ENCODE measurements around the gene MPEG1.

The MPEG1 gene

DNA sequence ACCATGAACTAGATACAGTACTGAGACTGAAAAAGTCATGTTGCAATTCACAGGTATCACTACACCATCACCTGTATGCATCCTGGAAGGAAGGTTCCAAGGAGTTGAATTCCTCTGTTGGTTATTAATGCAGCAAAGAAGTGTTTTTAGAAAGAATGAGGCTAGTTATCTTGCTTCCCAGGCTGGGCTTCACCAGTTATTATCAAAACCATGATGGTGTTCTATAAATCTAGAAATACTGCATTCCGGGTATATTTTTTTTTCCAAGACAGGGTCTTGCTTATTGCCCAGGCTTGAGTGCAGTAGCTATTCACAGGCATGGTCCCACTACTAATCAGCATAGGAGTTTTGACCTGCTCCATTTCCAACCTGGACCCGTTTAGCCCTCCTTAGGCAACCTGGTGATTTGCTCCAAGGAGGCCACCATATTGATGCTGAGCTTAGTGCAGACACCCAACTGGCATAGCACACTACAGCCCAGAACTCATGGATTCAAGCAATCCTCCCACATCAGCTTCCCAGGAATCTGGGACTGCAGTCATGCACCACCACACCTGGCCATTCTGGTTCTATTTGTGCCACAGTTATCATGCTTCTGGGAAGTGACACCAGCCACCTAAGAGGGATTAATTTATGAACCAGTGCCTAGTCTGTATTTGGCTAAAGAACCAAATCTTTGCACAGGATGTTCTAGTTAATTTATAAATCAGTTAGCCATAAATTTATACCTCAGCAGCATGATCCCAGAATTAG lies 1.6 kb upstream of the MPEG1 start:
- TF ChIP-seq, protein P1, sequence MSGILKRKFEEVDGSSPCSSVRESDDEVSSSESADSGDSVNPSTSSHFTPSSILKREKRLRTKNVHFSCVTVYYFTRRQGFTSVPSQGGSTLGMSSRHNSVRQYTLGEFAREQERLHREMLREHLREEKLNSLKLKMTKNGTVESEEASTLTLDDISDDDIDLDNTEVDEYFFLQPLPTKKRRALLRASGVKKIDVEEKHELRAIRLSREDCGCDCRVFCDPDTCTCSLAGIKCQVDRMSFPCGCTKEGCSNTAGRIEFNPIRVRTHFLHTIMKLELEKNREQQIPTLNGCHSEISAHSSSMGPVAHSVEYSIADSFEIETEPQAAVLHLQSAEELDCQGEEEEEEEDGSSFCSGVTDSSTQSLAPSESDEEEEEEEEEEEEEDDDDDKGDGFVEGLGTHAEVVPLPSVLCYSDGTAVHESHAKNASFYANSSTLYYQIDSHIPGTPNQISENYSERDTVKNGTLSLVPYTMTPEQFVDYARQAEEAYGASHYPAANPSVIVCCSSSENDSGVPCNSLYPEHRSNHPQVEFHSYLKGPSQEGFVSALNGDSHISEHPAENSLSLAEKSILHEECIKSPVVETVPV (CRISPR knock-in tag; IDR thresholded peaks at IDR 0.05), result no peak
- TF ChIP-seq CSDC2 (CRISPR knock-in tag; IDR thresholded peaks at IDR 0.05), result no peak
- no peak for TF ChIP-seq ZNF565 (CRISPR knock-in tag; conservative IDR thresholded peaks at IDR 0.05; ENCODE audit: low read depth)
- no peak for TF ChIP-seq PPARA (CRISPR knock-in tag; IDR thresholded peaks at IDR 0.05; ENCODE audit: borderline replicate concordance)
- no peak for TF ChIP-seq ZC3H10 (CRISPR knock-in tag; IDR thresholded peaks at IDR 0.05)
- no peak for TF ChIP-seq ZFP3 (CRISPR knock-in tag; IDR thresholded peaks at IDR 0.05)
- TF ChIP-seq TOX (CRISPR knock-in tag; IDR thresholded peaks at IDR 0.05; ENCODE audit: borderline replicate concordance), result no peak
- TF ChIP-seq, protein P2, sequence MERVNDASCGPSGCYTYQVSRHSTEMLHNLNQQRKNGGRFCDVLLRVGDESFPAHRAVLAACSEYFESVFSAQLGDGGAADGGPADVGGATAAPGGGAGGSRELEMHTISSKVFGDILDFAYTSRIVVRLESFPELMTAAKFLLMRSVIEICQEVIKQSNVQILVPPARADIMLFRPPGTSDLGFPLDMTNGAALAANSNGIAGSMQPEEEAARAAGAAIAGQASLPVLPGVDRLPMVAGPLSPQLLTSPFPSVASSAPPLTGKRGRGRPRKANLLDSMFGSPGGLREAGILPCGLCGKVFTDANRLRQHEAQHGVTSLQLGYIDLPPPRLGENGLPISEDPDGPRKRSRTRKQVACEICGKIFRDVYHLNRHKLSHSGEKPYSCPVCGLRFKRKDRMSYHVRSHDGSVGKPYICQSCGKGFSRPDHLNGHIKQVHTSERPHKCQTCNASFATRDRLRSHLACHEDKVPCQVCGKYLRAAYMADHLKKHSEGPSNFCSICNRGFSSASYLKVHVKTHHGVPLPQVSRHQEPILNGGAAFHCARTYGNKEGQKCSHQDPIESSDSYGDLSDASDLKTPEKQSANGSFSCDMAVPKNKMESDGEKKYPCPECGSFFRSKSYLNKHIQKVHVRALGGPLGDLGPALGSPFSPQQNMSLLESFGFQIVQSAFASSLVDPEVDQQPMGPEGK (CRISPR knock-in tag; IDR thresholded peaks at IDR 0.05; ENCODE audit: borderline replicate concordance), result no peak
- TF ChIP-seq, protein P3, sequence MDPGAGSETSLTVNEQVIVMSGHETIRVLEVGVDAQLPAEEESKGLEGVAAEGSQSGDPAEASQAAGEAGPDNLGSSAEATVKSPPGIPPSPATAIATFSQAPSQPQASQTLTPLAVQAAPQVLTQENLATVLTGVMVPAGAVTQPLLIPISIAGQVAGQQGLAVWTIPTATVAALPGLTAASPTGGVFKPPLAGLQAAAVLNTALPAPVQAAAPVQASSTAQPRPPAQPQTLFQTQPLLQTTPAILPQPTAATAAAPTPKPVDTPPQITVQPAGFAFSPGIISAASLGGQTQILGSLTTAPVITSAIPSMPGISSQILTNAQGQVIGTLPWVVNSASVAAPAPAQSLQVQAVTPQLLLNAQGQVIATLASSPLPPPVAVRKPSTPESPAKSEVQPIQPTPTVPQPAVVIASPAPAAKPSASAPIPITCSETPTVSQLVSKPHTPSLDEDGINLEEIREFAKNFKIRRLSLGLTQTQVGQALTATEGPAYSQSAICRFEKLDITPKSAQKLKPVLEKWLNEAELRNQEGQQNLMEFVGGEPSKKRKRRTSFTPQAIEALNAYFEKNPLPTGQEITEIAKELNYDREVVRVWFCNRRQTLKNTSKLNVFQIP (CRISPR knock-in tag; IDR thresholded peaks at IDR 0.05; ENCODE audit: borderline replicate concordance, low read depth), result no peak
- no peak for TF ChIP-seq ZNF70 (CRISPR knock-in tag; IDR thresholded peaks at IDR 0.05)
- no peak for TF ChIP-seq ZFP30 (CRISPR knock-in tag; IDR thresholded peaks at IDR 0.05)
- no peak for TF ChIP-seq TCF4 (CRISPR knock-in tag; IDR thresholded peaks at IDR 0.05; ENCODE audit: borderline replicate concordance)
- TF ChIP-seq SNAI2 (CRISPR knock-in tag; IDR thresholded peaks at IDR 0.05), result no peak
- TF ChIP-seq RARB (CRISPR knock-in tag; IDR thresholded peaks at IDR 0.05), result no peak
- TF ChIP-seq GLIS3 (CRISPR knock-in tag; IDR thresholded peaks at IDR 0.05), result no peak
- TF ChIP-seq ZNF8 (CRISPR knock-in tag; IDR thresholded peaks at IDR 0.05), result no peak
- TF ChIP-seq ESRRG (CRISPR knock-in tag; IDR thresholded peaks at IDR 0.05), result no peak
- TF ChIP-seq, protein P4, sequence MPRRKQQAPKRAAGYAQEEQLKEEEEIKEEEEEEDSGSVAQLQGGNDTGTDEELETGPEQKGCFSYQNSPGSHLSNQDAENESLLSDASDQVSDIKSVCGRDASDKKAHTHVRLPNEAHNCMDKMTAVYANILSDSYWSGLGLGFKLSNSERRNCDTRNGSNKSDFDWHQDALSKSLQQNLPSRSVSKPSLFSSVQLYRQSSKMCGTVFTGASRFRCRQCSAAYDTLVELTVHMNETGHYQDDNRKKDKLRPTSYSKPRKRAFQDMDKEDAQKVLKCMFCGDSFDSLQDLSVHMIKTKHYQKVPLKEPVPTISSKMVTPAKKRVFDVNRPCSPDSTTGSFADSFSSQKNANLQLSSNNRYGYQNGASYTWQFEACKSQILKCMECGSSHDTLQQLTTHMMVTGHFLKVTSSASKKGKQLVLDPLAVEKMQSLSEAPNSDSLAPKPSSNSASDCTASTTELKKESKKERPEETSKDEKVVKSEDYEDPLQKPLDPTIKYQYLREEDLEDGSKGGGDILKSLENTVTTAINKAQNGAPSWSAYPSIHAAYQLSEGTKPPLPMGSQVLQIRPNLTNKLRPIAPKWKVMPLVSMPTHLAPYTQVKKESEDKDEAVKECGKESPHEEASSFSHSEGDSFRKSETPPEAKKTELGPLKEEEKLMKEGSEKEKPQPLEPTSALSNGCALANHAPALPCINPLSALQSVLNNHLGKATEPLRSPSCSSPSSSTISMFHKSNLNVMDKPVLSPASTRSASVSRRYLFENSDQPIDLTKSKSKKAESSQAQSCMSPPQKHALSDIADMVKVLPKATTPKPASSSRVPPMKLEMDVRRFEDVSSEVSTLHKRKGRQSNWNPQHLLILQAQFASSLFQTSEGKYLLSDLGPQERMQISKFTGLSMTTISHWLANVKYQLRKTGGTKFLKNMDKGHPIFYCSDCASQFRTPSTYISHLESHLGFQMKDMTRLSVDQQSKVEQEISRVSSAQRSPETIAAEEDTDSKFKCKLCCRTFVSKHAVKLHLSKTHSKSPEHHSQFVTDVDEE (CRISPR knock-in tag; IDR thresholded peaks at IDR 0.05), result no peak
- no peak for ATAC-seq

DNA sequence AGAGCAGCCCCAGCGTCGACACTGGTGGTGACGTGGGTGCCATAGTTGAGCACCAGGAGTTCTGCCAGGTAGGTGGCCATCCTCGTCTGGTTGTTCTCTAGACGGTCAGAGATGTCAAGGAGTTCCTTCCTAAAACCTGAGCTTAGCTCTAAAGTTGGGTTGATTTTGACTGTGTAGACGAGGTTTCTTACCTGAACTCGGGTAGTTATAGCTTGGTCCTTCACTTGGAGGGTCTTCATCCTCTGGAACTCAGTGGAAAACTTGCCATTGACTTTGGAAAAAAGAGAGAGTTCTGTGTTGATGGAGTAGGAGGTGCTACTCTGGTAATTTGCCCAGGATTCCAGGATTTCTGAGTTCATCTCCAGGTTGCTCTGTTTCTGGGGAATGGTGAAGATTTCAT lies 505 bp downstream of the MPEG1 start:
- no peak for TF ChIP-seq TOX (CRISPR knock-in tag; IDR thresholded peaks at IDR 0.05; ENCODE audit: borderline replicate concordance)
- no peak for TF ChIP-seq SNAI2 (CRISPR knock-in tag; IDR thresholded peaks at IDR 0.05)
- TF ChIP-seq, protein P3 (CRISPR knock-in tag; IDR thresholded peaks at IDR 0.05; ENCODE audit: borderline replicate concordance, low read depth), result no peak
- TF ChIP-seq RARB (CRISPR knock-in tag; IDR thresholded peaks at IDR 0.05), result no peak
- TF ChIP-seq ARNTL (CRISPR knock-in tag; IDR thresholded peaks at IDR 0.05; ENCODE audit: borderline replicate concordance, low read depth), result no peak
- no peak for TF ChIP-seq ZNF70 (CRISPR knock-in tag; IDR thresholded peaks at IDR 0.05)
- no peak for TF ChIP-seq GLIS3 (CRISPR knock-in tag; IDR thresholded peaks at IDR 0.05)
- ATAC-seq, result no peak

DNA sequence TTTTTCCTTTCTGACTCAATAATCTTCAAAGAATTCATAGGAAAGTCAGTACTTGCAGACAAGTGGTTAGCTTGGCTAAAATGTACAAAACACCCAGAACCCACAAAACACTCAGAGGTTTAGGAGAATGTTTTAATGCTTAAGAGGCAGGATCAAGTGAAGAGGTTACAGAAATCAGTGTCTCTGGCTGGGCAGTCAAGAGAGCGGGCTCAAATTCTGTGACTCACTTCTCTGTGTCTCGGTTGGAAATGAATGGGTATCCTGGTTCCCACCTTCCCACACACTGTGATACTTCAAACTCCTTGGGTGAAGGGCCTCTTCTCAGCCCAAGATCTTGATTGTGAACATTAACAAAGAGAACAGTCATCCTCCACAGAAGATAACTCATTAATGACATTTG lies 3.8 kb downstream of the MPEG1 start:
- ATAC-seq, result no peak
- TF ChIP-seq, protein P2 (CRISPR knock-in tag; IDR thresholded peaks at IDR 0.05; ENCODE audit: borderline replicate concordance), result no peak
- TF ChIP-seq, protein P5, sequence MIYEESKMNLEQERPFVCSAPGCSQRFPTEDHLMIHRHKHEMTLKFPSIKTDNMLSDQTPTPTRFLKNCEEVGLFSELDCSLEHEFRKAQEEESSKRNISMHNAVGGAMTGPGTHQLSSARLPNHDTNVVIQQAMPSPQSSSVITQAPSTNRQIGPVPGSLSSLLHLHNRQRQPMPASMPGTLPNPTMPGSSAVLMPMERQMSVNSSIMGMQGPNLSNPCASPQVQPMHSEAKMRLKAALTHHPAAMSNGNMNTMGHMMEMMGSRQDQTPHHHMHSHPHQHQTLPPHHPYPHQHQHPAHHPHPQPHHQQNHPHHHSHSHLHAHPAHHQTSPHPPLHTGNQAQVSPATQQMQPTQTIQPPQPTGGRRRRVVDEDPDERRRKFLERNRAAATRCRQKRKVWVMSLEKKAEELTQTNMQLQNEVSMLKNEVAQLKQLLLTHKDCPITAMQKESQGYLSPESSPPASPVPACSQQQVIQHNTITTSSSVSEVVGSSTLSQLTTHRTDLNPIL (CRISPR knock-in tag; IDR thresholded peaks at IDR 0.05; ENCODE audit: low read depth), result no peak
- TF ChIP-seq ZNF8 (CRISPR knock-in tag; IDR thresholded peaks at IDR 0.05) (no peak), ISL1 (CRISPR knock-in tag; IDR thresholded peaks at IDR 0.05) (no peak), ZFP3 (CRISPR knock-in tag; IDR thresholded peaks at IDR 0.05) (no peak), ZC3H10 (CRISPR knock-in tag; IDR thresholded peaks at IDR 0.05) (no peak), TCF4 (CRISPR knock-in tag; IDR thresholded peaks at IDR 0.05; ENCODE audit: borderline replicate concordance) (no peak)

Measured in SK-N-SH treated with all-trans-retinoic acid at 6 μM for 48 hours (cell line).